ENCODE data around the gene EIF4G1. TPM values are rescaled to one million over a fixed set of nuclear protein-coding genes. Genes with fewer than 3 reads are reported as not detected.

Gene EIF4G1
- total and polyA plus RNA-seq, 12 donors, result 231 to 600 (median 348) TPM

- Histone ChIP-seq H3K27me3 (no peaks in the 10 kb centered on the region), H3K4me3 (no peak overlapping the region), H3K9me3 (replicated peaks in 1 of 3) (no peaks in the 10 kb centered on the region), H3K4me1 (replicated peaks in 1 of 2) (no peaks in the 10 kb centered on the region), H3K27ac (no peak overlapping the region), H3K36me3 (replicated peaks in 1 of 2) (no peaks in the 10 kb centered on the region)
- intact Hi-C loops (cut with DNase I), result loop anchor here in 1 of 2 donors (5.0 kb wide), 1 partner anchor 395 kb away; no protein-coding TSS in a partner anchor
- TF ChIP-seq, protein P1, sequence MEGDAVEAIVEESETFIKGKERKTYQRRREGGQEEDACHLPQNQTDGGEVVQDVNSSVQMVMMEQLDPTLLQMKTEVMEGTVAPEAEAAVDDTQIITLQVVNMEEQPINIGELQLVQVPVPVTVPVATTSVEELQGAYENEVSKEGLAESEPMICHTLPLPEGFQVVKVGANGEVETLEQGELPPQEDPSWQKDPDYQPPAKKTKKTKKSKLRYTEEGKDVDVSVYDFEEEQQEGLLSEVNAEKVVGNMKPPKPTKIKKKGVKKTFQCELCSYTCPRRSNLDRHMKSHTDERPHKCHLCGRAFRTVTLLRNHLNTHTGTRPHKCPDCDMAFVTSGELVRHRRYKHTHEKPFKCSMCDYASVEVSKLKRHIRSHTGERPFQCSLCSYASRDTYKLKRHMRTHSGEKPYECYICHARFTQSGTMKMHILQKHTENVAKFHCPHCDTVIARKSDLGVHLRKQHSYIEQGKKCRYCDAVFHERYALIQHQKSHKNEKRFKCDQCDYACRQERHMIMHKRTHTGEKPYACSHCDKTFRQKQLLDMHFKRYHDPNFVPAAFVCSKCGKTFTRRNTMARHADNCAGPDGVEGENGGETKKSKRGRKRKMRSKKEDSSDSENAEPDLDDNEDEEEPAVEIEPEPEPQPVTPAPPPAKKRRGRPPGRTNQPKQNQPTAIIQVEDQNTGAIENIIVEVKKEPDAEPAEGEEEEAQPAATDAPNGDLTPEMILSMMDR (IDR thresholded peaks at IDR 0.05), result no peak
- TF ChIP-seq POLR2A (IDR thresholded peaks at IDR 0.05), result no peak
- WGBS, 4 donors, result 79 to 94% (median 86%) methylated on average over 7 to 21 of the region's 21 CpGs
- no peak for DNase-seq
Measured at GRCh38 chr3:184291738-184292445, 22.5 kb upstream of the EIF4G1 start.

DNA sequence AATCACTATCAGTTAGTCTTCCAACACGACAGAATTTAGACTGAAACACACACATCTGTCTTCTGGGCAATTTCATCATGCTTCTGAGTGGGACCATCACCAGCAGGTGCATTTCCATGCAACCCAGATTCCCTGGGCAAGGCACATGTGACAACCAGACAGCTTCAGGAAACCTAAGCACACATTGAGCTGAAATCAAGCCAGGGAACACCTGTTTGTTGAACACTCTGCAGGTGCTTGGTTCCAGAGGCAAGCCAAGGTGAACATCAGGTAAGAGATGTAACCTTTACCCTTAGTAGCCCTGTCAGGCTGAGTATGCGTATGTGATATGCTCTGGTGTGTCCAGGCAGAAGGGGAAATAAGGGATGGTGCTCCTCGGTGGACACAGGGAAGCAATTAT, 18.6 kb upstream of the EIF4G1 start:
- intact Hi-C loops (cut with DNase I), result no loop called here

DNA sequence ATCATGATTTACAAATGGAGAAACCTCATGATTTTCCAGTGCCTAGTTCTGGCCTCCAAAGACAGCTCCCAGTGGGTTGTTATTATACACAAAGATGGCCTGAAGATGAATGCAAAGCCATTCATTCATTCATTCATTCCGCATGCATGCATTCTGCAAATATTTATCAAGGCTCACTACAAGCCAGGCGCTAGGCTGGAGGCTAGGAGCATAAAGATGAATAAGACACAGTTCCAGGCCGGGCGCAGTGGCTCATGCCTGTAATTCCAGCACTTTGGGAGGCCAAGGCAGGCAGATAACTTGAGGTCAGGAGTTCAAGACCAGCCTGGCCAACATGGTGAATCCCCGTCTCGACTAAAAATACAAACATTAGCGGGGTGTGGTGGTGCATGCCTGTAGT, 17.8 kb upstream of the EIF4G1 start:
- DNase-seq, result no peak
- no peak for TF ChIP-seq POLR2A (IDR thresholded peaks at IDR 0.05)
- TF ChIP-seq, protein P1 (IDR thresholded peaks at IDR 0.05), result no peak
- Histone ChIP-seq H3K4me1 (replicated peaks in 1 of 2) (peaks cover 4 to 12% of the 10 kb centered on the region in 2 donors), H3K27me3 (no peaks in the 10 kb centered on the region), H3K27ac (no peak overlapping the region), H3K4me3 (no peak overlapping the region), H3K36me3 (replicated peaks in 1 of 2) (peaks cover 0 to 15% of the 10 kb centered on the region in 2 donors), H3K9me3 (replicated peaks in 1 of 3) (no peaks in the 10 kb centered on the region)
- intact Hi-C loops (cut with DNase I), result no loop called here
- 75 to 83% (median 78%) methylated on average over 7 of the region's 7 CpGs for WGBS, 4 donors

More for the DNA sequence above, 18.6 kb upstream of the EIF4G1 start:
- DNase-seq, result no peak
- peaks cover 4 to 12% of the 10 kb centered on the region in 2 donors for H3K4me1 ChIP-seq (replicated peaks in 1 of 2)
- TF ChIP-seq, protein P1 (IDR thresholded peaks at IDR 0.05), result no peak
- TF ChIP-seq POLR2A (IDR thresholded peaks at IDR 0.05), result no peak
- no peak overlapping the region for H3K27ac ChIP-seq
- peaks cover 0 to 7% of the 10 kb centered on the region in 2 donors for H3K36me3 ChIP-seq (replicated peaks in 1 of 2)
- 54 to 66% (median 62%) methylated on average over 3 of the region's 3 CpGs for WGBS, 4 donors
- no peak overlapping the region for H3K4me3 ChIP-seq
- no peaks in the 10 kb centered on the region for H3K9me3 ChIP-seq (replicated peaks in 1 of 3)
- H3K27me3 ChIP-seq, result no peaks in the 10 kb centered on the region

DNA sequence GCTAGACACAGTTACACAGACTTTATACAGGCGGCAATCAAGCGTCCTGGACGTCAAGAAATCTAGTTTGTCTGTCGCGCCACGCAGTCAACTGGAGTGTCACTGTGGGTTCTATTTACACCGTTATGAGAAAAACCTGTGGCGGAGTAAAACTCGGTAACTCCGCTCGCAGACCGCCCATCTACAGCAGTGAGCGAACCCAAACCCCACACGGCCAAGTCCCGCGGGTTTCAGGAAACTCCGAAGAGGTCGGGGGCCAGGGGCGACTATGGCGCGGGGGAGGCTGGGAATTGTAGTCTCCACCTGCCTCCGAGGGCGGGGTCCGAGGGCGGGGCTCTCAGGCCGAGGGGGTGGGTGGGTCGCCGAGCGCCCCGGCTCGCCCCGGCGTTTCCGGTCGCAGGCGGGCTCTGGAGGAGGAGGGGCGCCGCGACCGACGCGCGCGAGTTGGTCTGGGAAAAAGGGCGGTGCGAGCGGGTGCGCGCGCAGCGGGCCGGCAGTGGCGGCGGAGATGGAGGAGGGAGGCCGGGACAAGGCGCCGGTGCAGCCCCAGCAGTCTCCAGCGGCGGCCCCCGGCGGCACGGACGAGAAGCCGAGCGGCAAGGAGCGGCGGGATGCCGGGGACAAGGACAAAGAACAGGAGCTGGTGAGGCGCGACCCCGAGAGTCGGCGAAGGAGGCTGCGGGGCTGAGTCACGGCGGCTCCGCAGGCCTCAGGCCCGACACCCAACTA, 15.5 kb upstream of the EIF4G1 start, which contains the start of gene PSMD2:
Gene PSMD2 (plus strand): TSS at position 483 of the 729 bp plus-strand sequence. CDS start 26 bp downstream, at position 509.
- peaks cover 4 to 12% of the 10 kb centered on the region in 2 donors for H3K4me1 ChIP-seq (replicated peaks in 1 of 2)
- no peaks in the 10 kb centered on the region for H3K9me3 ChIP-seq (replicated peaks in 1 of 3)
- DNase-seq, result peak; percentile 98 to 99 (median 99)
- intact Hi-C loops (cut with DNase I), result no loop called here
- peaks cover 0 to 38% of the 10 kb centered on the region in 2 donors for H3K36me3 ChIP-seq (replicated peaks in 1 of 2)
- WGBS, 4 donors, result 0 to 1% (median 0%) methylated on average over 16 to 78 of the region's 78 CpGs
- peak within 1 kb of the TSS in 3 of 4 donors; percentile 77 to 89 (median 79) for H3K4me3 ChIP-seq
- TF ChIP-seq, protein P1 (IDR thresholded peaks at IDR 0.05), result peak in 1 of 6 experiments; percentile 29
- peak; percentile 77 to 91 for TF ChIP-seq POLR2A (IDR thresholded peaks at IDR 0.05)
- no peaks in the 10 kb centered on the region for H3K27me3 ChIP-seq
- peak within 1 kb of the TSS; percentile 66 to 90 (median 83) for H3K27ac ChIP-seq
